OCI-M2 (cell line): ENCODE data around the gene ADAMTSL1.

ENCODE experiments used
- DNase-seq: peaks from one replicate; lab custom pipeline; 2025; ENCODE audit not compliant: unreplicated experiment; lab: John Stamatoyannopoulos, UW

Gene ADAMTSL1

DNA sequence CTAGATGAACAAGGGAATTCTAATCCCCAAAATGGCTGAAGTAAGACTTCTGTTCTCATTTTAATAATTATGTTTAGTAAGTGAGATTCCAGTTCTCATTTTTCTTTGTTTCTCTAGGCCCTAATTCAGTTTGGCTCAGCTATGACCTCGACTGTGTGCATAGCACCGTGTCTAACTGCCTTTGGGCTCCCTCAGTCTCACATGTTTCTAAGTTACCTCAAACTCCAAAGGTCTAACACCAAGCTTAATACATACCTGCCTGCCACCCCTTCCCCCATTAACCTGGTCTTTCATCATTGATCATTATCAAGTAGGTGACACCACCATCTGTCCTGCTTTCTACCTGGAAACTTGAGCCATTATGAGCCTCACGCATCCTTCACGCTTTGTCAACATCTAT lies 285.9 kb downstream of the ADAMTSL1 start:
- no peak for DNase-seq

DNA sequence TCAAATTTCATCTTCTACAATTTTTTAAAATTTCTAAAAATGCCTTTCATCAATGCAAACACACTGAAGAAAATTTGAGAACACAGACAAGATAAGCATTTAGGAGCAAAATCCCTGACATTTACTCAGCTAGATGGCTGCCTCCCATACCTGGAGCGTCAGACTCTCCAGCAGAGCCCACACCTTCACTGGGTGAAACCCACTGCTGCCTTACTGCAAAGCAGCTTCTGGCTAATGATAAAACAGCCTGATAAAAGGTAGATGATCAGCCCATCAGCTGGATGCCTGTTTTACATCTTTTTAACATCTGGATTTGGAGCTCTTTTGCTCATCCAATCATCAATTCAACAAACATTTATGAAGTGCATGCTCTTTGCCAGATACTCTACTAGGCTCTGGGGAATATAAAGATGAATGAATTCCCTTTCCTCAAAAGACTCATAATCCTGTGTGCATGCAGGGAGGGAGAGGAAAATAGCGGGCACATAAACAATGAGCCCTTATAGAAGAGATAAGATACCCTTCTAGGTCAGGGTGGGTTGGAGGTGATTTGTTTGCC lies 287.9 kb downstream of the ADAMTSL1 start:
- no peak for DNase-seq

DNA sequence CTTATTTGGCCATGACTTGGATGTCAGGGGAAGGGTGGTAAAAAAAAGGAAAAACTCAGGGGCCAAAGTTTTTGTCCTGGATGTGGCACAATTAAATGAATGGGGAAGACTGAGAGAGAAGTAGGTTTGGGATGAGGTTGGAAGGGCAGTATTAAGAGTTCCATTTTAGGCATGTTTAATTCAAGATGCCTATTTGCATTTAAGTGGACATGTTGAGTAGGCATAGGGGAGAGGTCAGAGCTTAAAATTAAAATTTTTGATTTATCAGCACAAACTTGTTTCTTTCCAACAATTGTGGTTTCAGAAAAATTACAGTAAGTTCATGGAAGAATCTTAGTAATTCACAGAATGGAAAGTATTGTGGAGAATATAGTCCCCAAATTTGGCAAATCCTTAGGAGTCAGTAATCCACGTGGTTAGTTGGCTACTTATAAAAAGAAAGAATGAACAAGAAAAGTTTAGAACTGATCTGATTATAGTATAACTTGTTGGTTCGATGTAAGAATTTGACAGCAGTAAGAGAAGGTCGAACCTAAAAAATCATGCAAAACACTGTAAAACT lies 293.1 kb downstream of the ADAMTSL1 start:
- DNase-seq: no peak

DNA sequence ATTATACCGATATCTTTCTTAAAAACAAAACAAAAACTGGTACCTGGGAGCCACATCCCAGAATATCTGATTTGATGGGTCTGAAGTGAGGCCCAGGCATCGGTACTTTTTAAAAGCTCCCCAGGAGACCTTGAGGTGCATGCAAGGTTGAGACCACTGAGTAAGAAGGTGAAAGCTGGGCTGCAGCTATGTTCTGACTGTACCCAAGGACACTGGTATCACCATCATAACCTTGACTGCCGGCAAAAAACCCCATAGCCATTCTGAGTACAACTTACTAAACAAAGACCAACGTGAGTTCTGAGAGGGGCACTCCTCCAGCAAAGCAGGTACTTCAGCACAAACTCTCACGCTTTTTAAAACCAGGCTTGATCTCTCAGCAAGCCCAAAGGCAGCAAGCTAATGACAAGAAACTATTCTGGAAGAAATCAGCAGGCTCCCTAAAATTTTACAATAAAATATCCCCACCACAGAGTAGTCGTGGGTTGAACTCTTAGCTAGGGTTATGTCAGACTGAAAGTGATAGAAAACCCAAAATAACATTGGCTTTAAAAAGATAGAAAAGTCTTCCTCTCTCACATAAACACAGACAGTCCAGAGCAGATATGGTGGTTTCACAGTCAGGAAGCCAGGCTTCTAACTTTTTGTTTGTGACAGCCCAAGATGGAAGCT lies 295.1 kb downstream of the ADAMTSL1 start:
- no peak for DNase-seq

DNA sequence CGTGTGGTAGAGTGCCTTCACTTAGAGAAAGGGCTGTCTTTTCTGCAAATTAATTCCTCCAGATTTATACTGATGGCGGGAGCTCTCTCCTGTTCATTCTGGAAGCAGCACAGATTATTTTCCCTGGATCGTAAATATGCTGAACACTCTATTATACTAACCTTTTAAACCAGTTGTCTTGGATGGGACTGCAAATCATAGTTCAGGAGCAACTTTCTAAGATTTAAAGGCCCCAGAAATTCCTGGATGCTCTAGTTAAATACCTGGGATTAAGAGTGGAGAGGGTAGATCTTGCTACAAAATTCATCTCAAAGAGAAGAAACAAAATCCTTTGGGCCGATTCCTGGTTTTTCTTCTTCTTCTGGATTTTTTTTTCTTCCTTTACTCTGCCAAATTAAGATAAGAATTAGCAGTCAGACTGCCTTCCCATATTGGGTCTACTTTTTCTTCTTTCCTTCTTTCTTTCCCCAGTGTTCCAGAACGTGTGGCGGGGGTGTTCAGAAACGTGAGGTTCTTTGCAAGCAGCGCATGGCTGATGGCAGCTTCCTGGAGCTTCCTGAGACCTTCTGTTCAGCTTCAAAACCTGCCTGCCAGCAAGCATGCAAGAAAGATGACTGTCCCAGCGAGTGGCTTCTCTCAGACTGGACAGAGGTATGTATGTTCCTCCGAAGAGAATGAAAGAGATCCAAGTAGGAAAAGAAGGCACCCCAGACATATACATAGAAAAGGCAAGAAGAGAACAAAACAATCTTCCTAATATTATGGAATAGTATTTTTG lies 296.4 kb downstream of the ADAMTSL1 start:
- no peak for DNase-seq

DNA sequence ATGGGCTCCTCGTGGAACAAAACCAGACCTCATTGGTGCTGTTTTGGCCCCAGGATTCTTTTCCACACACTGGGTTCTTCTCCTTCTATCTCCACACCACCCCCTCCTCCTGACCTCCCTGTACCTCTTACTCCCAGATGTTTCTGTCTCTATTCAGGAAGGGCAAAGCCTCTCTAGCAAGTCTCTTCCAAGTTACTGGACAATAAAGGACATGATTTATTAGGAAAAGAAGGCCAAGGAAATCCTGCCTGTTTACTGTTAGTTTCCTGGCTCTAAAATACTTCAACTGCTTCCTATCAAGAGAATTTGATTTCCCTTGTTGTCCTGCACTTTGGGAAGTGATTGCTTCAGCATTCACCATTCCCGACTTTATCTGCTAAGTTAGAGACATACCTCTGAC lies 297.1 kb downstream of the ADAMTSL1 start:
- DNase-seq: no peak

DNA sequence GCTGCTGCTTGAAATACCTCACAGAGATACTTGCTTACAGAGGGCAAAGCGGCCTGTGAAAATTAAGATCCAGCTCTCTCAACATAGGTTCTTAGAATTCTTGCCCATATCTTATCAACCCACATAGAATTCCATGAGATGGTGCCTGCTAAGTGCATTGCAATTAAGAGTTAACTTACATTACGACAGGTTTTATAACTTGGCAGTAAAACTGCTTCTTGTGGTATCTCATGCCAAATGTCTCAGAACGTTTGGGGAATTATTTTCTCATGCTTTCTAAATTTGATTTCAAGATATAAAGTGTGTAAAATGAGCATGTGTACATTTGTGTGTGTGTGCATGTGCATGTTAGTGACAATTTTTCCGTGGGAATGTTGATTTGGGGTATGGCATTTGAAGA lies 297.8 kb downstream of the ADAMTSL1 start:
- DNase-seq: no peak

DNA sequence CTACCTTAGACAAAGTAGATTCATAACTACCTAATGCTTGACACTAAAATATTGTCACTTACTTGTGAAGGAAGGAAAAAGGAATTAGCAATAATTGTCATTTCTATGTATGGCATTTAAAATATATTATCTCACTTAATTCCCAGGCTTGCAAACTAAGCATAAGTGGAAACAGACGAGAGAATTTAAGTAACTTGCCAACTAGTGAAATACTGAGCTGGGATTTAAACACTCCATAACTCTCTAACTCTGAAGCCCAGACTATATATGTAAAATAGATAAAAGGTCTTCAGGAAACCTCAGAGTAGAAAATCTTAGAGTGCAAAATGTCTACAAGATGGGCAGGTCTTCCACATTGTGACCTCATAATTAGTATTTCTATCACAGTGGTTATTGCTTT lies 301.3 kb downstream of the ADAMTSL1 start:
- no peak for DNase-seq

DNA sequence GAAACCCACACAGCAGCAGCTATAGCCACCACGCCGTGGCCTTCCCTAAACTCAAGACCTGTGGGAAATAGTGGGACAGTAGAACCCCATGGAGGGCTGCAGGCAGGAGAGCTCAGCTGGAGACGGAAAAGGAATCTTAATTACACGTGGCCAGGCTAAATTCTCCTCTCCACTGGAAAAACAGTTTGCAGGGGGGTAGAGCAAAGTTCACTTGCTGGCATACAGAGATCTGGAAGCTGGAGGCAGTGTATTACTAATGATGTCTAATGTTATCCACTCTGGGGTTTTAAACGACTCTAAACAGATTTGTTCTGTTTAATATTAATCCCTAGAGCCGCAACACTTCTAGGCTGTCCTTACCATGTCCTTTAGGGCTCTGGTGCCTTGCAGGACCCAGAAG lies 302.0 kb downstream of the ADAMTSL1 start:
- no peak for DNase-seq

DNA sequence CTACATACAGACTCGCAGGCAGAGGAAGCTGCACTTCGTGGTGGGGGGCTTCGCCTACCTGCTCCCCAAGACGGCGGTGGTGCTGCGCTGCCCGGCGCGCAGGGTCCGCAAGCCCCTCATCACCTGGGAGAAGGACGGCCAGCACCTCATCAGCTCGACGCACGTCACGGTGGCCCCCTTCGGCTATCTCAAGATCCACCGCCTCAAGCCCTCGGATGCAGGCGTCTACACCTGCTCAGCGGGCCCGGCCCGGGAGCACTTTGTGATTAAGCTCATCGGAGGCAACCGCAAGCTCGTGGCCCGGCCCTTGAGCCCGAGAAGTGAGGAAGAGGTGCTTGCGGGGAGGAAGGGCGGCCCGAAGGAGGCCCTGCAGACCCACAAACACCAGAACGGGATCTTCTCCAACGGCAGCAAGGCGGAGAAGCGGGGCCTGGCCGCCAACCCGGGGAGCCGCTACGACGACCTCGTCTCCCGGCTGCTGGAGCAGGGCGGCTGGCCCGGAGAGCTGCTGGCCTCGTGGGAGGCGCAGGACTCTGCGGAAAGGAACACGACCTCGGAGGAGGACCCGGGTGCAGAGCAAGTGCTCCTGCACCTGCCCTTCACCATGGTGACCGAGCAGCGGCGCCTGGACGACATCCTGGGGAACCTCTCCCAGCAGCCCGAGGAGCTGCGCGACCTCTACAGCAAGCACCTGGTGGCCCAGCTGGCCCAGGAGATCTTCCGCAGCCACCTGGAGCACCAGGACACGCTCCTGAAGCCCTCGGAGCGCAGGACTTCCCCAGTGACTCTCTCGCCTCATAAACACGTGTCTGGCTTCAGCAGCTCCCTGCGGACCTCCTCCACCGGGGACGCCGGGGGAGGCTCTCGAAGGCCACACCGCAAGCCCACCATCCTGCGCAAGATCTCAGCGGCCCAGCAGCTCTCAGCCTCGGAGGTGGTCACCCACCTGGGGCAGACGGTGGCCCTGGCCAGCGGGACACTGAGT lies 303.2 kb downstream of the ADAMTSL1 start:
- DNase-seq: no peak

DNA sequence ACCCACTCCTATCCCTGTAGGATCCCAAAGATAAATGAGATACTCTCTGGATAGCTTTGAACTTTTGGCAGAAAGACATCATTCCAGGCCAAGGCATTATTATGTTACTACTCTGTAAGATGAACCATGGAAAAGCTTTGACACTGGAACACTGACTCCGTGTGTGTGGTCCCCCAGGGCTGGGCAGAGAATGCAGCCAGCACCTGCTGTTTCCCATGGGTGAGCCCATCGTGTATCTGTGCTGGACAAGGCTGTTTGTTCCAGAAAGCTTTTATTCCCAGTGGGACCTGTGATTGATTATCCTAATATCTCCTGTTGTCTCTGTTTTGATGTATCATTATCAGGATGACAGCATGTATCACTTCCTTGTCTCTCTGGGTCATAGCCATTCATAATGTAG lies 304.2 kb downstream of the ADAMTSL1 start:
- no peak for DNase-seq

DNA sequence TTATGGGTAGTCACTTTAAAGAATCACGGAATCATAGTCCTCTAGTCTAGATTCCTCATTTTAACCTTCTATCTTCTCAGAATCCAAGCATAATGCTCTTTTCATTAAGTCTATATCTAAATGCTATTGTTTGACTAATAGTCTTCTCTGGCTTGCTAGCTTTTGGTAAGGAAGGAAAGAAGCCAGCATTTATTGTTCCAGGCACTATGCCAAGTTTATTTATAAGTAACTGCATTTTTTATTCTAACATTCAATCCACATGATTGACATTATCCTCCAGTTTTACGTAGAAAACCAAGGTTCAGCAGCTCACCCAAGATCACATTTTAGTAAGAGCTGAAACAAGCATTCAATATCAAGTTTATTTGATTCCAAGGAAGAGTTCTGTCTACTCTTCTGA lies 304.9 kb downstream of the ADAMTSL1 start:
- no peak for DNase-seq

DNA sequence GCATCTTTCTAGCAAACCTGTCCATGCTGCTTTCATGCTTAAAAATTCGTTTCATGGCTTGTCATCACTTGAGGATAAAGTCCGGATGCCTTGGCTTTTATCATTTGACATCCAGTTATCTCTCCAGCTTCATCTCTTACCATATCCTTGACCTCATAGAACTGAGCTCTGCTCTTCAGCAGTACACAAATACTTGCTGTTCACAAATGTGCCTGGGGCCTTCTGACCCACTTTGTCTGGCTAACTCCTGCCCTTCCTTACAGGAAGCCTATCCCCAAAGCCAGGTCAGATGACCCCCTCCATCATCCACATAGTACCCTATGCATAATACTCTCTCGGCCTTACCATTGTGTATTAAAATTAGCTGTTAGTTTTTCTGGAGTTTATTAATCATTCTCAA lies 310.0 kb downstream of the ADAMTSL1 start:
- no peak for DNase-seq

DNA sequence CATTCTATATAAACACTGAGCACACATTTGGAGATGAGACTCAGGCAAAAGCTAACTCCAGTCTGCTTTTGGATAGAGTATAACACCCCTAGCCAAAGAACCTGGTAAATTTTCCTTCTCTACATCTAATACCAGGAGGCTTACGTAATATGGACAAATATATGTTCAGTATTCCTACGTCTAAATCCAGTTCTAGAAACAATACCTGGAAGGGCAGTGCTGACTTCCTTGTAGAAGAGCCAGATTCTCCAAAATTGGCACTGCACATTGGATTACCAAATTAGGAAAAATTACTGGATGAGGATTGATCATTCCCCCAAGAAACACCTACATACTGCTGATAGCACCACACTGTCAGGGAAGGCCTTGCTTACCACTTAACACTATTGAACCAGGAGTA lies 311.7 kb downstream of the ADAMTSL1 start:
- DNase-seq: no peak

DNA sequence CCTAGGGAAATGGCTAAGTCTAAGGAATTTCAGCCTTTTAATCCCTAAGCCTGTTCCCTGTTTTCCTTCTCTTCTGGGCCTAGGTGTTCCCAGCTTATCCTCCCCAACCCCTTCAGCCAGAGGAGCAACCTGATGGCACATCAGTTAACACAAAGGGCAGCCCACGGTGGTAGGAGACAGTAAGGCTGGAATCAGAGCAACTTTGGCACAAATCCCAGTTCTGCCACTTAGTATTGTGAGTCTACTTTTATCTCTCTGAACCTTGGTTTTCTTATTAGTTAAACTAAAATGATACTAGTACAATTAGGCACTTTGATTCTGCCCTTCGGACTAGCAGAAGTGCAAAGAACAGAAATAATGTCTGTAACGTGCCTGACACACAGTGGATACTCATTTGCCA lies 312.2 kb downstream of the ADAMTSL1 start:
- DNase-seq: no peak

DNA sequence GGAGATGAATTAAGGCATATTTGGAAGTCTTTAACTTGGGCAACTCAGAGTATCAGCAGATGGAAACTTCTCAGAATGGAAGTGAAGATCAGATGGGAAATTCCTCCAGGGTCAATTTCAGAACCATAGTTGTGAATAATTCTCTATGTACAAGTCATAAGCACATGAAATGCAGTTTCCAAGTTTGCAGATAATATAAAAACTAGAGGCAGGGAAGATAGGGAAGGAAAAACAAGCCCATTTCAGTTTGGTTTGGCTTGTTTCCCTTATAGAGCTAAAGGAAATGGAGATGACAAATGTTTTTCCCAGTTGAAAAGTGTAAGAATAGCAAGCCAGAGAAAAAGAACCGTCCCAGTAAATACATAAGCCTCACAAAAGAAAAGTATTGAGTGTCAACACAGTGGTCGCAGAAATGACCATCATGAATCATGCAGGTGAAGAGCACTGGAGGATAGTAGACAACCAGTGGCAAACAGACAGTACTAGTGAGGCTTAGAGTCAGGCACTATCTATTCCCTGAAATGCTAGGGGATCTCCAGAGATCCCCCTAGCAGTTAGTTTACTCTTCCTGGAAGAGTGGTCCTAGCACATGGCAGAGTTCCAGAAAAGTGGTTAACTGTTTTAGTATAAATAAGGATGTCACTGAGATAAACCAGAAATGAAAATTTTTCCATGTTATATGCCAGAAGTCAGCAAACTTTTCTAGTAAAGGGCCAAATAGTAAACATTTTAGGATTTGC lies 313.1 kb downstream of the ADAMTSL1 start:
- DNase-seq: no peak

DNA sequence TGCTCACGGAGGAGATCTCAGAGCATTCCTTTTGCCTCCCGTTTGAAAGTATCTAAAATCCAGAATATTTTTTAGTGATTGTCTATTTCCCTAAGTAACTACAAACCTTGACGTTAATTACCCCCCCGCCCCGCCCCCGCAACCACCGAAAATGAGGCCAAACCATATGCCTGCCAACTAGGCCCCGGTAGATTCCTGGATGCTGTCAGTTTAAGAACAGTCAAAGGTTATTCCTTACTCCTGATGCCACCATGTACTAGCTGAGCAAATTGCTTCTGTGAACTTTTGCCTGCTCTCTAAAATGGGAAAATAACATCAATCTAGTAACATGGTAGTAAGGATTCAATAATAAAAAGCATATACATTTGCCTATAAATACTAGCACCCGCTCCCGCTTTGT lies 314.3 kb downstream of the ADAMTSL1 start:
- DNase-seq: no peak

DNA sequence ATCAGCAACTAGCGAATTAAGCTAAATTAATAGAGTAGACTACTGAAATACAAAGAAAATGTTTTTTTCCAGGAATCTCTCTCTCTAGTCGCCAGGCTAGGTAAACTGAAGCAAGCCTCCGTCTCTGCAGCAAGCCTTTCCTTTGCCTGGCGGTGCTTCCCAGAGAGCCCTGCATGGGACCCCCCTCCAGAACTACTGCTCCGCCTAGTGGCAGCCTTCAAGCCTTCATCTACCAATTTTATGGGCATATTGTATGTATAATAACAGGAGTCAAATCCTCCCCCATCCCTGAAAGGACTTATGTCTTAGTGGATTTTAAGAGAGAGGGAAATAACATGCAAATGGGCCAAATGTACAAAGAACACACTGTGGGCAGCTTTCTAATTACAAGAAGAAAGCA lies 317.1 kb downstream of the ADAMTSL1 start:
- DNase-seq: no peak

DNA sequence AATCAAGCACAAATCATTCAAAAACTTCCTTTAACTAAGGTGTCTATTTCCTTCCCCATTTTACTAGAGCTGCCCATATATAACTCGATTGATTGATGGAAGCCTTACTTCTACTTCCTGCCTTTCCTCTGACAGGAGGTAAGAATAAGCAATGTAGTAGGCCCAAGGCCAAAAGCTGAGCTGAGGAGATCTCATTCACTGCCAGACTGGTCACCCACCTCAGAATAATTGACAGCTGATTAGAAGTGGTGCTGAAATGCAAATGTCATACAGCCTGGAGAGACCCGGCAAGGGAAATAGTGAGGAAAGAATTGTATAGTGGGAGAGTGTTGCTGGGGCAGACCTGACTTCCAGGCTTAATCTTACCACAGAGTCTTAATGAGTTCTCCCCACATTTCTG lies 319.2 kb downstream of the ADAMTSL1 start:
- DNase-seq: no peak

DNA sequence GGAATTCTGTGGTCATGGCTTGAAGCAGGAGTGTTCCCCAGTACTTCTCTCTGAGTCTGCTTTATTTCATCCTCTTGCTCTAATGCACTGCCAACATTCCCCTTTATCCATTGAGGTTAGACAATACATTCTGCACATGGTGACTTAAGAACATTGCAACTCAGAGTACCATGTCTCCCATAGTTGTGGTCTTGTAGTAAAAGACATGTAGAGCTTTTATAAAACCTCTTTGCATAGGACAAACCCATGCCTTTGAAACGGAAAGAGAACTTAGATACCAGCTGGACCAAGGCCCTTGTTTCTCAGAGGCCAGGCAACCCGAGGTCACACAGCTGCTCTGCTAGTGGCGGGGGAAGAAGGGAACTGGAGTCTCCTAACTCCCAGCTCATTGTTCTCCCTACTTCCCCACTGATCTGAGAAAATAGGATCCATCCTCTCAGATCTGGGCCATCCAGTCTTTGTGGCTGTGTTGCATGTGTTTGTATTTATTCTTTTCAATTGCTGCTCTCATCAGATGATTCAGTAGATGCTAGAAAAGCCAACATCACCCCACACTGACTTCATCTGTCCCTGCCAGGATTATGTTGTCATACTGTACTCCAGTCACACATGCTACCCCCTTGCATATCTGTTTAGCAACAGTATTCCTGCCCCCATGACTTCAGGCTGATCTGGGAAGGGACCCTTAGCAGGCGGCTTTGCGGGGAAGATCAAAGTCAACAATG lies 322.2 kb downstream of the ADAMTSL1 start:
- no peak for DNase-seq
